Caco-2 (cell line): ENCODE results near the gene PLSCR5. TPM values are rescaled to one million over a fixed set of nuclear protein-coding genes. Genes with fewer than 3 reads are reported as not detected.

Source experiments
- BruUV-seq: library from RNA; stranded (reverse); fragments of 400-500 nt; replicated peaks from 2 replicates; lab custom pipeline; 2021; lab: Mats Ljungman, UMichigan
- CTCF ChIA-PET: fragments of 300-600 bp; sonication (Branson Sonifier 250); formaldehyde crosslinking; loops from one replicate; lab custom pipeline; 2022; ENCODE audit warnings: antibody characterized with exemption; lab: Charles Lee
- POLR2A ChIA-PET: fragments of 300-600 bp; sonication (Branson Sonifier 250); formaldehyde crosslinking; loops from one replicate; lab custom pipeline; 2022; ENCODE audit warnings: antibody characterized with exemption; lab: Charles Lee
- DNase-seq, 2 experiments: peaks; one replicate each; pipeline versions ENCODE4 v3.0.0 to v3.0.0-alpha.2; 2020 to 2022
- H3K27me3 ChIP-seq: replicated peaks from 2 replicates; pipeline ENCODE4 v1.6.0; 2011; ENCODE audit warnings: low read length; ENCODE audit not compliant: control insufficient read depth, insufficient read depth
- H3K36me3 ChIP-seq: 2 replicates; pipeline ENCODE4 v1.5.1; 2011; ENCODE audit warnings: low read length; ENCODE audit not compliant: control insufficient read depth, insufficient read depth
- H3K4me1 ChIP-seq: fragments of 250-450 bp; sonication (Bioruptor Pico); 2 replicates; pipeline ENCODE4 v1.5.1; 2020; ENCODE audit warnings: mild to moderate bottlenecking
- H3K4me3 ChIP-seq: 2 replicates; pipeline ENCODE4 v1.5.1; 2011; ENCODE audit warnings: low read depth, mild to moderate bottlenecking, control low read depth, low read length
- H3K9me3 ChIP-seq: fragments of 250-450 bp; sonication (Bioruptor Pico); 2 replicates; pipeline ENCODE4 v1.5.1; 2020; ENCODE audit warnings: mild to moderate bottlenecking, moderate library complexity
- H3K27ac Mint-ChIP-seq: one replicate; pipeline ENCODE4 v1.8.0; 2022; ENCODE audit warnings: mixed read lengths; ENCODE audit not compliant: unreplicated experiment
- H3K27me3 Mint-ChIP-seq: one replicate; pipeline ENCODE4 v1.8.0; 2022; ENCODE audit warnings: mixed read lengths; ENCODE audit not compliant: insufficient read depth, unreplicated experiment
- H3K36me3 Mint-ChIP-seq: one replicate; pipeline ENCODE4 v1.8.0; 2022; ENCODE audit warnings: mild to moderate bottlenecking, mixed read lengths; ENCODE audit not compliant: insufficient read depth, unreplicated experiment
- H3K4me1 Mint-ChIP-seq: one replicate; pipeline ENCODE4 v1.8.0; 2022; ENCODE audit warnings: low read depth, mixed read lengths; ENCODE audit not compliant: unreplicated experiment
- H3K4me3 Mint-ChIP-seq: one replicate; pipeline ENCODE4 v1.8.0; 2022; ENCODE audit warnings: mild to moderate bottlenecking, moderate library complexity, mixed read lengths; ENCODE audit not compliant: unreplicated experiment
- H3K9me3 Mint-ChIP-seq: one replicate; pipeline ENCODE4 v1.8.0; 2022; ENCODE audit warnings: mixed read lengths; ENCODE audit not compliant: unreplicated experiment
- intact Hi-C: fragments of 100-400 bp; cut with micrococcal nuclease; formaldehyde crosslinking; loops from one replicate; pipeline ENCODE4 v1.10.0; 2022; ENCODE audit not compliant: unreplicated experiment
- total RNA-seq: library from RNA; stranded (reverse); gene quantifications from 2 replicates; pipeline ENCODE4 v1.2.3, GENCODE V29; 2022
- TF ChIP-seq, protein P1 (sequence below), 2 experiments: fragments of 200-600 bp in 1 of 2; IDR thresholded peaks; 1 replicate in 1 of 2; 2 replicates in 1 of 2; pipeline versions ENCODE4 v1.5.1 to v1.8.0; 2011 to 2022; ENCODE audit warnings: antibody characterized with exemption in 1 of 2, control low read depth in 1 of 2, inconsistent platforms in 1 of 2, low read depth in 1 of 2, low read length in 1 of 2, mild to moderate bottlenecking in 1 of 2, moderate library complexity in 1 of 2; ENCODE audit not compliant: insufficient read depth in 1 of 2, severe bottlenecking in 1 of 2, unreplicated experiment in 1 of 2

The PLSCR5 gene
- total RNA-seq, 1 experiment from 2014 or later = not detected

DNA sequence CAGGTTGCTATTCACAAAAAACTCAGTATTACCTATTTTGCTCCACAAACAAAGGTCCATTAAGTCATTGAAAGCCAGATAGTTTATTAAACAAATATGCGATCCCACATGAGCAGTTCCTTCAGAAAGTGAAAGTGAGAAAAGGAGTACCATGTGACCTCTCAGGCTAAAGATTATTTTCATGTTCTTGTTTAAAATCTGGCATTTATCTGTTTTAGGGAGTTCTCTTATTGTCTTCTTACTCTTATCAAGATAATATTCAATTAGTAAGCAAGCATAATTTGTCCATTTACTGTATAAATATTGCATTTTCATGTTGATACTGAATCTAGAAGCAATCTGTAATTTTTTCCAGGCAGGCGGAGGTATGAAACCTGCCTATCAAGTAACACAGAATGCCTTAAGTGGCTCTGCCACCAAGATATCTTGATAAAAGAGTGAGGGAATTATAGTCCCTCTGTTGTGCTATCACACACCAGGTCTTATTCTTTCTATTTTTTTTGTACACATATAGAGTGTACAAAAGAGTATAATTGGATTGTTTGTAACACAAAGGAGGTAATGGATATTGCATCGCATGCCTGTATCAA is 20.1 kb upstream of the PLSCR5 start:
- peaks cover 5% of the 10 kb centered on the region for H3K27me3 Mint-ChIP-seq
- Histone ChIP-seq H3K4me3 (no peak overlapping the region), H3K36me3 (no peaks in the 10 kb centered on the region), H3K27me3 (no peaks in the 10 kb centered on the region), H3K9me3 (no peaks in the 10 kb centered on the region), H3K4me1 (no peaks in the 10 kb centered on the region)
- no peaks in the 10 kb centered on the region for H3K9me3 Mint-ChIP-seq
- H3K36me3 Mint-ChIP-seq = no peaks in the 10 kb centered on the region
- CTCF ChIA-PET = no interaction called here
- H3K4me1 Mint-ChIP-seq = peaks cover 6% of the 10 kb centered on the region
- POLR2A ChIA-PET = no interaction called here
- intact Hi-C loops = no loop called here
- BruUV-seq = no TSS peak
- no peak for DNase-seq
- no peak overlapping the region for H3K4me3 Mint-ChIP-seq
- TF ChIP-seq, protein P1, sequence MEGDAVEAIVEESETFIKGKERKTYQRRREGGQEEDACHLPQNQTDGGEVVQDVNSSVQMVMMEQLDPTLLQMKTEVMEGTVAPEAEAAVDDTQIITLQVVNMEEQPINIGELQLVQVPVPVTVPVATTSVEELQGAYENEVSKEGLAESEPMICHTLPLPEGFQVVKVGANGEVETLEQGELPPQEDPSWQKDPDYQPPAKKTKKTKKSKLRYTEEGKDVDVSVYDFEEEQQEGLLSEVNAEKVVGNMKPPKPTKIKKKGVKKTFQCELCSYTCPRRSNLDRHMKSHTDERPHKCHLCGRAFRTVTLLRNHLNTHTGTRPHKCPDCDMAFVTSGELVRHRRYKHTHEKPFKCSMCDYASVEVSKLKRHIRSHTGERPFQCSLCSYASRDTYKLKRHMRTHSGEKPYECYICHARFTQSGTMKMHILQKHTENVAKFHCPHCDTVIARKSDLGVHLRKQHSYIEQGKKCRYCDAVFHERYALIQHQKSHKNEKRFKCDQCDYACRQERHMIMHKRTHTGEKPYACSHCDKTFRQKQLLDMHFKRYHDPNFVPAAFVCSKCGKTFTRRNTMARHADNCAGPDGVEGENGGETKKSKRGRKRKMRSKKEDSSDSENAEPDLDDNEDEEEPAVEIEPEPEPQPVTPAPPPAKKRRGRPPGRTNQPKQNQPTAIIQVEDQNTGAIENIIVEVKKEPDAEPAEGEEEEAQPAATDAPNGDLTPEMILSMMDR (IDR thresholded peaks at IDR 0.05; ENCODE audit: insufficient read depth in 1 of 2, low read depth in 1 of 2, low read length in 1 of 2, severe bottlenecking in 1 of 2, unreplicated experiment in 1 of 2) = no peak
- no peak overlapping the region for H3K27ac Mint-ChIP-seq

DNA sequence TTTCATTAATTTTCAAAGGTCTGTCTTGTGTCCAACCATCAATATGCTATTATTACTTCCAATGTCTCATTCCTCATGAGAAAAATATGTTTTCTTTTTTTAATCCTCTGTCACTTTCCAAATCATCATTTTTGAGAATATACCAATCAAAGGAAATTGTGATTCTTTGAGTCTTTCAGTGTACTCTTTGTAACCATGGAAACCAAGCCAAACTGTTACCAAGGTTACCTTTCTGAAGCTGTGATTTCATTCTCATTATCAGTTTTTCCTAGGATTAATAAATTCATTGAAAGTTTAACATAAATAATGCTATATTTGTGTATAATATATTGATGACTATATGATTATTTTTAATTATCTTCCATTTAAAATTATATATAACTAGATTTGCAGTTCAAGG is 16.6 kb upstream of the PLSCR5 start:
- H3K27me3 ChIP-seq = no peaks in the 10 kb centered on the region
- no TSS peak for BruUV-seq
- intact Hi-C loops = no loop called here
- H3K36me3 ChIP-seq = no peaks in the 10 kb centered on the region
- POLR2A ChIA-PET = no interaction called here
- Mint-ChIP-seq H3K36me3 (no peaks in the 10 kb centered on the region), H3K27me3 (peaks cover 9% of the 10 kb centered on the region), H3K4me1 (peaks cover 17% of the 10 kb centered on the region), H3K27ac (no peak overlapping the region), H3K9me3 (no peaks in the 10 kb centered on the region), H3K4me3 (no peak overlapping the region)
- CTCF ChIA-PET = no interaction called here
- DNase-seq = no peak
- H3K9me3 ChIP-seq = no peaks in the 10 kb centered on the region
- TF ChIP-seq, protein P1 (IDR thresholded peaks at IDR 0.05; ENCODE audit: insufficient read depth in 1 of 2, low read depth in 1 of 2, low read length in 1 of 2, severe bottlenecking in 1 of 2, unreplicated experiment in 1 of 2) = no peak
- no peaks in the 10 kb centered on the region for H3K4me1 ChIP-seq
- H3K4me3 ChIP-seq = no peak overlapping the region

DNA sequence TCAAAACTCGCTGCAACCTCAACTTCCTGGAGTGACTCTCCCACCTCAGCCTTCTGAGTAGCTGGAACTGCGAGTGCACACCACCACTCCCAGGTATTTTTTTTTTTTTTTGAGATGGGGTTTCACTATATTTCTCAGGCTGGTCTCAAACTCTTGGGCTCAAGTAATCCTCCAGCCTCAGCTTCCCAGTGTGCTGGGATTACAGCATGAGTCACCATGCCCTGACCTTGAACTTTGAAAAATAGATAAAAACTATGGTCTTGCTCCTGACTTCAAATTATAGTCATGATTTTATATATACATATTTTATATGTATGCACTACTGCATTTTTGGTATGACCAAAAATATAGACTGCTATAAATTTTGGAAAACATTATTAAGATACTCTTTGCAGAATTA is 6.9 kb upstream of the PLSCR5 start:
- no peak overlapping the region for H3K4me3 Mint-ChIP-seq
- no peaks in the 10 kb centered on the region for H3K9me3 Mint-ChIP-seq
- H3K36me3 Mint-ChIP-seq = no peaks in the 10 kb centered on the region
- Histone ChIP-seq H3K9me3 (no peaks in the 10 kb centered on the region), H3K4me3 (no peak overlapping the region), H3K27me3 (no peaks in the 10 kb centered on the region), H3K36me3 (no peaks in the 10 kb centered on the region), H3K4me1 (no peaks in the 10 kb centered on the region)
- no peak for DNase-seq
- no TSS peak for BruUV-seq
- H3K4me1 Mint-ChIP-seq = no peaks in the 10 kb centered on the region
- intact Hi-C loops = no loop called here
- H3K27me3 Mint-ChIP-seq = peaks cover 5% of the 10 kb centered on the region
- TF ChIP-seq, protein P1 (IDR thresholded peaks at IDR 0.05; ENCODE audit: insufficient read depth in 1 of 2, low read depth in 1 of 2, low read length in 1 of 2, severe bottlenecking in 1 of 2, unreplicated experiment in 1 of 2) = no peak
- H3K27ac Mint-ChIP-seq = no peak overlapping the region
- ChIA-PET CTCF (no interaction called here), POLR2A (no interaction called here)
